HG02938 (cell line): ENCODE measurements around the gene UBE2H.

ENCODE experiments used
- ATAC-seq: cut with Tn5 transposase; IDR thresholded peaks from one replicate; pipeline ENCODE4 v1.9.1; 2021; ENCODE audit warnings: mild to moderate bottlenecking, moderate library complexity; ENCODE audit not compliant: unreplicated experiment

Gene UBE2H

DNA sequence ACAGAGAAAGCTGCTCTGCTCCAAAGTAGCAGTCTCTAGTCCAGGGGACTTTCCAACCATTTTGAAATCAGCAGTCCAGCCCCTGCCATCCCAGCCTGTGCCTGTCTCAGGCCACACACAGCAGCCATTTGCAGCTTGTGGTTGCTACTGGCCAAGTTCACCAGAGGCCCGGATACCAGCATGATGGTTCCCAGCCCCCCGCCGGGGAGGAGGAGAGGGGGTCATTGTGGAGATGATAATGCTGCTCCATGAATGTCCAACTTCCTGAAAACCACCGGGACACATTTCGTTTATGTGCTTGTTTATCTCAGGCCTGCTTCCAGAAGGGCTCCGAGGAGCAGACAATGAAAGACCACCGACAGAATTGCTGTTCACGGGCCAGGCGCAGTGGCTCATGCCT is 160.0 kb downstream of the UBE2H start:
- ATAC-seq, result no peak

DNA sequence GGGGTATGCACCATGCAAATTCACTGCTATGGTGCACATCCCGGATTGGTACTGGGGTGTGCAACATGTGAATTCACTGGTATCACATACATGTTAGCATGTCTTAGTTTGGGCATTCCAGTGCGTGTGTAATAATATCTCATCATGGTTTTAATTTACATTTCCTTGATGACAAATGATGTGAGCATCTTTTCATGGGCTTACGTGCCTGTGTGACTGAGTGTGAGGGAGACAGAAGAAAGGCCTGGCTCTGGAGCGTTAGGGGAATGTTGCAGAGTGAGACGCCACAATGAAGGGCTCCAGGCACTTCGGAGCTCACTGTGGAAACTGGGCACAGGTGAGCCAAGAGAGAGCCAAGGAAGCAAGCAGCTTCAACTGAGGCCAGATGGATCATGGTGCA is 162.6 kb downstream of the UBE2H start:
- ATAC-seq, result no peak

DNA sequence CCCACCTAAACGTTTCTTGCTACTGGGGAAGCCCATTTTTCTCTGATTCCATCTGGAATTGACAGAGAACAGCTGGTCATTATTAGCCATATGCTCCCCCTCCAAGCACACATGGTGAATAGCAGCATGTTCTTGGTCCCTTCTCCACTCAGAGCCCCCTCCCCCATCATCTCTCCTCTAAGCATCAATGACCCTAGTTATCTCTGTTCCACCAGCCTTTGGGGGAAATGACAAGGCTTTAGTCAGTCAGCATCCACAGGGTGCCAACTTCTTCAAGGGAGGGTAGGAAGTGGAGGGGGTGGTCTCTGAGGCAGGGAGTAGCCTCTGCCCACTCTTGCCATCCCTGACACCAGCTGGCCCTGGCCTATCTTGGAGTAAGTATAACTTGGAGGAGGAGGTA is 163.1 kb downstream of the UBE2H start:
- no peak for ATAC-seq

DNA sequence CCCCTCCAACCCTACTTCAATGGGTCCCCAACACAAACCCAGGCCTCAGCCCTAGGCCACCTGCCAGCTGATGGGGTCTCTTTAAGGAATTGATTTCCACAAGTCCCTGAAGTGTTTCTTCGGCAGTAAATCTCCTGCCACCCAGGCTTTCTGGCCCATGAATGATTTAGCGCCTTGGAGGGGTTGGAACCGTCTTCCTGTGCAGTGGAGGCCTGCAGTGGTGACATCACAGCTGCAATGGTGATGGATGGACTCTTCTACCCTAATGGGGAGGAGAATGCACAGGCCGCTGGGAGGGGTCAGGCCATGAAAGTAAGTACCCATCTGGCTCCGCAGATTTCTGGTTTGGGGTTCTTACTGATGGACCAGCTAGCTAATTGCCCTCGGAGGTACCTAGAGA is 163.8 kb downstream of the UBE2H start:
- no peak for ATAC-seq

DNA sequence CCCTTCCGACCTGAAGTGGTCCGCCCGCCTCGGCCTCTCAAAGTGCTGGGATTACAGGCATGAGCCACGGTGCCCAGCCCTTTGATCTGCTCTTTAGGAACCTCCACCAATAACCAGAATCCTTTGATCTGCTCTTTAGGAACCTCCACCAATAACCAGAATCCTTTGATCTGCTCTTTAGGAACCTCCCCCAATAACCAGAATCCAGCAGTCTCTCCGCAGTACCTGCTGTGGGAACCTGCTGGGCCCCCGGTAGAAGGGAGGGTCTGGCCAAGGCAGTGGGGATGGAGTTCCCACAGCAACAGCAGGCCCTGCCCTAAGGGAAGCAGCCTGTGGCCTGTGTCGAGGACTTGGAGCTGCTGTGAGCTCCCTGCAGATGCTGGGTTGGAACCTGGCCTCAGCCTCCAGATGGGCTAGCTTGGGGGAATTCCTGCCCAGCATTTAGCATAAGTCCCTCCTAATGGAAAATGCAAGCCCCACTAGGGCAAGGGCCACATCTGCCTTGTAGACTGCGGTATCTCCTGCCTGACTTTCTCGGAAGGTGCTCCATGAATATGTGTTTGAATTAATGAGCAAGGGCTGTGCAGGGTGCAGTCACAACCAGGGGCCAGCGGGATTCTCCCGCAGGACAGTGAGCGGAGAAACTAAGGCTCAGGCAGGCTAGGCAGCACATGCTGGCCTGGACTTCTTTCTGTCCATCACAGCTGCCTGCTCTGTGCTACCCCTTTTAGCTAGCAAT is 165.8 kb downstream of the UBE2H start:
- ATAC-seq, result no peak

DNA sequence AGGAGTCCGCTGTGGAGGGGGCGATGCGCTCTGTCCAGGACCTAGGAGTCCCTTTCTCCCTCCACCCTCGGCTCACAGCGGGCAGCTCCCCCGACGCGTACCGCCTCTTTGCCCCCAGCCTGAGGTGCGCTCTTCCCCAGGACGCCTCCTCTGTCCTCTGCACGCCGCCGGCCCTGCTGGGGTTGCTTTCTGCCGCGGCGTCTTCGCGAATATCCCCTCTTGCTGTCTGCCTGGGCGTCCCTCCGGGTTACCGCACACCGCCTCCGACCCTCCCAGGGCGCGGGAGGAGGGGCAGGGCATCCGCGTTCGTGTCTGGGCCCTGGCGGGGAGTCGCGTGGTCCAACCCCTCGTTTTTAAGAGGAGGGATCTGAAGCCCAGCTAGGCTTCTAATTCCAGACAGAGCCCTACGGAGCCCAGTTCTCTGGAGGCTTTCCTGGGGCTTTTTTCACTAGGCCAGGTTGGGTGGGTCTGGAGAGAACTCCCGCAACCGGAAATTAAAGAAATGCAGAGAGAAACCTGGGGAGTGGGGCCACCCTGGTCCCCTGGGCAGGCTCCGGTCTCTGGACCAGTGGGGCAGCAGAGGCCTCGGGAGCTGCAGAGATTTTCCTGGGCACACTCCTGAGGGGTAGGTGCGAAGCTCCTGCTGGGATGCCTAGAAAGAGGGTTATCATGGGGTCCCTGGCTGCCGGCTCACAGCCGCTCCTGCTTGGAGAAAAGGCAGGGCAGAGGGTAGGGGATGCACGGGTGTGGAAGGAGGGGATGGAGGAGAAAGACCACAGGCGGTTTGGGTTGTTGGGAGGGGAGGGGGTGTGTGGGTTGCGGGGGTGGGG is 166.9 kb downstream of the UBE2H start:
- no peak for ATAC-seq

DNA sequence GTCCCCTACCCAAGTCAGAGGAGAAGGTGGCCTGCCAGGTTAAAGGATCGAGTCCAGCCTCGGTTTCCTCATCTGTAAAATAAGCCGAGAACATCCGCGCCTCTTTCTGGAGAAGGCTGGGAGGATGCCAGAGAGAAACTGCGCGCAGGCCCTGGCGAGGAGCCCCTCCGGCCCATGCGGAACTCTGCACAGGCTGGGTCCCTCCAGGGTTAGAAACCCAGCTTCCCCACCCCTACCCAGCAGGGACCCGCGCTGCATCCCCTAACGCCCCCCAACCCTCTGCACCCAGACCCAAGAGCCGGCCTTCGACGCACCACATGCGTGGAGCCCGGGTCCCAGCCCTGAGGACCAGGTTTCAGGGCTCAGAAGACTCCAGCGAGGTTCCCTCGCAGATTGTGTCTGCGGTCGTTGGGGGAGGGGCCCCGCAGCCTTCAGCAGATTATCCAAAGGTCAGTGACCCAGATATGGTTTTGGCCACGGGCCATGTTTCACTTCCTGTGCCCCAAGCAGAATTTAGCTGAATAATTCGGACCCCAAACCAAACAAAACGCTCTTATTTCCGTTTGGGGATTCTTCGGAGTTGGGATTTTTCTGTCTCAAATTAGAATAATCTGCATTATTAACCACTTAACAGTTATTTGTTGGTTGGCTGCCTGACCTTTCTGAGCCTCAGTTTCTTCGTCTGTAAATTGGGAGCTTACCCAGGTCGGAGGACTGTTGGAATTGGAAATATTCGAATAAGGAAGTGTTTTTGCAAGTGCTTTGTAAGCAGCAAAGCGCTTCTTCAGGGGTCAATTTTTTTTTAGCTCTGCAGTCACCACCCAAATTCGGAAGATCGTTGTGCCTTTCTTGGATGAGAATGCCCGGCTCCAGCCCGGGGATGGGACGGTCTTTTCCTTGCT is 167.7 kb downstream of the UBE2H start:
- no peak for ATAC-seq

DNA sequence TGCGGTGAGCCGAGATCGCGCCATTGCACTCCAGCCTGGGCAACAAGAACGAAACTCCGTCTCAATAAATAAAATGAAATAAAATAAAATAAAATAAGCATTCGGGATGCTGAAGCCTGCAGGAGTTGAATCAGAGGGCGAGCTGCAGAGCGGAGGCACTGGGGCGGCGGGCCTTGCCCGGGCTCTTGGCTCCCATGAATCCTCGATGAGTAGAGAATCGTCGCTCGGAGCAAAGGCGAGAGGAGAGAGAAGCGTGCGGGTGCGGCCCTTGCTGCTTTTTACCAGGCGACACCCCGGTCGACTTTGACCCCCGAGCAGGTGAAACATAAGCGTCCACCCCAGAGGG is 168.3 kb downstream of the UBE2H start:
- no peak for ATAC-seq

DNA sequence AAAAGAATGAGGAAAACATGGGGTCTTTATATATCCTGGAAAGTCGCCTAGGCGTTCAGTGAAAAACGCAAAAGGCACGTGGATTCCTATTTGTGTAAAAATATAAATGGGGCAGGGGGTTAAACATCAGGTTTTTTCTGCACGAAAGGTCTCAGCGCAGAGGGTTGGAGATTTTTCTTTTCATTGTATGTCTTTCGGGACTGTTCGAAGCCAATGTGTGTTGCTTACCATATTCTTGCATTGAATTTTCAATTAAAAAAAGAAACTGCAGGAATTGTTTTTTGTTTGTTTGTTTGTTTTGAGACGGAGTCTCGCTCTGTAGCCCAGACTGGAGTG is 169.2 kb downstream of the UBE2H start:
- no peak for ATAC-seq

DNA sequence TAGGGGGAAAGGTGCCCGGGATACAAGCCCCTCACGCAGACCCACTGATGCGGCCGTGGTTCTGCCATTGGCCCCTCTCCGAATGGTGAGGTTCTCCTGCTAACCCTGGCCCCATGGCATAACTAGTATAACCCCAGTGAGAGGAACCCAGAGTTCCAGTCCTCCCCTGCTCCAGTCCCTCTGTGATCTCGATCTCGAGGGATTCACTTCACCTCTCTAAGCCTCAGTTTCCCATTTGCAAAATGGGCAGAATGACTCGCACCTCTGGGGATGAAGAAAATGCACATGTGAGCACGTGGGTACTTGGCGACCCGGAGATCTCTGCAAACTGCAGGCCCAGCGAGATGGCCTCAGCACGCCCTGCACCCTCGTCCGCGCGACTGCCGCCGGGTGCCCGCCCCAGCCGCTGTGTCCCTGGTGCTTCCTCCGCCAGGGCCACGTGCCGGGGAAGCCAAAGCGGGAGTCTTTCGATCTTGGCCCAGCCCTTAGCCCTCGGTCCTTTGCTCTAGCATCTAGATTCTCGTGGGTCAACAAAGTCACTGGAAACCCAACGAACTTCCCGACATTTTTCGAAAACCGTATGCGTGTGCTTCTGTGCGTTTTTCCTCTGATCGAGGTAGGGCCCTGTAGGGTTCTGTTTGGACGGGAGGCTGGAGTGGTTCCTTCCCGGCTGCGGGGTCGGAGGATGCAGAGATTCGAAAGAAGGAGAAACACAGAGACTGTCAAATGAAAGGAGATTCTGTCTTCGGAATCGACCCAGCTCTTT is 169.8 kb downstream of the UBE2H start:
- no peak for ATAC-seq

DNA sequence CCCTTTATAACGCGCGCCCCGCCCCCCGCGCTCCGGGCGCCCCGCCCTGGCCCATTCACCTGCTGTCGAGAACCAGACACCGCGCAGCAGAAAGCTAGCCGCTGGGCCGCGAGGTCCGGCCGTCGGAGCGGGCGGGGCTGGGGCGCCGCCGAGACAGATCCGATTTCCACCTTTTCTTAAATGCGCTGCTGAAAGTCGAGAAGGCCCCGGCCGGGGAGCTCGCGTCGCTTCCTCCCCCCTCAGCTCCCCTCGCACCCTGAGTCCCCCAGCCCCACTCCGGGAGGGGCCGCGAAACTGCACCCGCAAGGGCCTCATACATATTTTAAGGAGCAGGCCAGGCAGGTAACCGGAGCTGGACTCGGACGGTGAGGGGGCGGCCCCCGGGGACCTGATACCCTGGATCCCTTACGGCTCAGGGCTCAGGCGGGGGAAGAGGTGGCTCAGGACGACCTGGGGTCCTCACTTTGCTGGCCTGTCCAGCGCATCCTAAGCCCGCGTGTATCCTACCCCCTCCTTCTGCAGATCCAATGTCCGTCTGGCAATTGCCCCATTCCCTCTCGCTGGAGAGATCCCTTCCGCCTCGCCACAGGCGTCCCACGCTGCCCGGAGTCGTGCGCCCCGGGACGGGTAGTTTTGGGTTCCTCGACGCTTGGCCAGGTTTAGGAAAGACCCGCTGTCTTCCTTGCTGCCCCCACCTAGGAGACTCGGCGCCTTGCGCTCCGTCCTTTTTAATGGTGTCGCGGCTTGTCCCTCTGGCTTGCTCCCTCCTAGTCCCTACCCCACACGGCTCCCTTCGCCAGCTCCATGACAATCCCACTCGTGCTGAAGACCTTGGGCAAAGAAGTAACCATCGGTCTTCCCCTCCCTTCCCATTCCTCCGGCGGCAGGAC is 170.6 kb downstream of the UBE2H start:
- ATAC-seq, result no peak

DNA sequence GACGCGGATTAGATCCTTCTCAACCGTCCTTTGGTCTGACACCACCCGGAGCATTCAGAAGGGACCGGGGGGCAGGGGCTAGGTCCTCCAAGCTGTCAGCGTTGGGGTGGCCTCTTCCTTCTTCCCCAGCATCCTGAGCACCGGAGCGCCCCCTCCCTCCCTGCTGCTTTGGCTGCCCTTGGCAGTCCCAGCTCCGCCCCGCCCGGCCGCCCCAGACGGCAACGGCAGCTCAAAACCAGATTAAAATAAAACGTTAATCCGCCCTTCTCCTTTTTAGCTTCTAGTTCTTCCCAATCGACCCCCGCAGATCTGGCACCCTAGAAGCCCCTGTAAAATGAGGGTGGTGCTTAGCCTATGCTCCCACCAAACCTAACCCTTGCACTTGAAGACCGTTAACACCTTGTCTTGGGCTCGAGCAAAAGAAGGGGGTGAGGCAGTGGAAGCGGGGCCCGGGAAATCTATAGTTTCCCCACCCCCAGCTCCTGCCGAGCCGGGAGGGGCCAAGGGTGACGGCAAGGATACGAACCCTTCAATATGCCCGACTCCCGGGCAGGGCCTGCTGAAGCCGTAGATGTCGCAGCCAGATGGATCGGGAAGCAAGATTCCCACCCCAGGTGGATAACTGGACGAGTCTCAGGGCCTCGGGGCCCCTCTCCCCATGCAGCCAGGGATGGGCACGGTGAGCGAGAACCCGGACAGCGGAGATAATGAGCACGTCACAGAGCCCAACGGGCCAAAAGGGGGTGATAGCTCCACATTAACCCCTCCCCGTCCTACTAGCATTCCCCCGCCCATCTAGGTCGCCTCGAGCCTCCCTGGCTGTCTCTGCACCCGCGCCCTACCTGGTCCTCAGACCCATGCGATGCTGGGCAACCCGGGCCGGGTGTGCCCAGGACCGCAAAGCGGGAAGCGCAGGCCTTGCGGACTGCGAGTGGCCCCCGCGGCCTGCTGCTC is 171.5 kb downstream of the UBE2H start:
- no peak for ATAC-seq
